Liver (tissue), 9 donors: ENCODE results near the gene DPAGT1. TPM values are rescaled to one million over a fixed set of nuclear protein-coding genes. Genes with fewer than 3 reads are reported as not detected.

Experiments used
- DNase-seq: peaks from one replicate; pipeline ENCODE4 v3.0.0-alpha.2; 2017; ENCODE audit warnings: low spot score
- H3K27ac ChIP-seq, 2 donors: one replicate each; pipeline ENCODE4 v1.7.0; 2013; ENCODE audit warnings: inconsistent platforms in 2 of 2, low read length in 2 of 2, control low read depth in 1 of 2, low read depth in 1 of 2, mild to moderate bottlenecking in 1 of 2
- H3K27me3 ChIP-seq, 4 donors: one replicate each; pipeline versions ENCODE4 v1.6.1 to v1.7.0; 2013; ENCODE audit warnings: low read length in 3 of 4, inconsistent platforms in 1 of 4, mild to moderate bottlenecking in 1 of 4, moderate library complexity in 1 of 4; ENCODE audit not compliant: control insufficient read depth in 4 of 4, insufficient read depth in 4 of 4
- H3K36me3 ChIP-seq, 4 donors: one replicate each; pipeline versions ENCODE4 v1.6.1 to v1.7.0; 2013; ENCODE audit warnings: low read length in 3 of 4, mild to moderate bottlenecking in 3 of 4, low read depth in 1 of 4, moderate library complexity in 1 of 4; ENCODE audit not compliant: control insufficient read depth in 4 of 4, insufficient read depth in 3 of 4
- H3K4me1 ChIP-seq, 4 donors: one replicate each; pipeline versions ENCODE4 v1.6.1 to v1.7.0; 2013; ENCODE audit warnings: low read length in 3 of 4, mild to moderate bottlenecking in 3 of 4, moderate library complexity in 1 of 4; ENCODE audit not compliant: control insufficient read depth in 4 of 4, insufficient read depth in 4 of 4
- H3K4me3 ChIP-seq, 3 donors: one replicate each; pipeline versions ENCODE4 v1.6.1 to v1.7.0; 2013; ENCODE audit warnings: low read length in 3 of 3, control low read depth in 1 of 3, low read depth in 1 of 3, mild to moderate bottlenecking in 1 of 3
- H3K9ac ChIP-seq, 2 donors: one replicate each; pipeline ENCODE4 v1.7.0; 2013; ENCODE audit warnings: low read length in 2 of 2, mild to moderate bottlenecking in 2 of 2, moderate library complexity in 2 of 2, control low read depth in 1 of 2, low read depth in 1 of 2
- H3K9me3 ChIP-seq, 4 donors: one replicate each; pipeline versions ENCODE4 v1.6.1 to v1.7.0; 2013; ENCODE audit warnings: low read length in 3 of 4; ENCODE audit not compliant: control insufficient read depth in 4 of 4
- ATF3 ChIP-seq: IDR thresholded peaks from 2 replicates; pipeline ENCODE4 v1.6.1; 2016; ENCODE audit warnings: antibody characterized with exemption
- EGR1 ChIP-seq, 2 donors: IDR thresholded peaks; 2 replicates each; pipeline ENCODE4 v1.6.1; 2016 to 2018; ENCODE audit warnings: antibody characterized with exemption in 2 of 2, low read depth in 2 of 2
- FOXA1 ChIP-seq: IDR thresholded peaks from 2 replicates; pipeline ENCODE4 v1.6.1; 2016; ENCODE audit warnings: antibody characterized with exemption
- FOXA2 ChIP-seq: IDR thresholded peaks from 2 replicates; pipeline ENCODE4 v1.6.1; 2016; ENCODE audit warnings: antibody characterized with exemption
- GABPA ChIP-seq, 2 donors: IDR thresholded peaks in 1 of 2; conservative IDR thresholded peaks in 1 of 2; 2 replicates each; pipeline ENCODE4 v1.6.1; 2016; ENCODE audit warnings: antibody characterized with exemption in 2 of 2, mild to moderate bottlenecking in 1 of 2, moderate library complexity in 1 of 2
- HNF4G ChIP-seq: IDR thresholded peaks from 2 replicates; pipeline ENCODE4 v1.6.1; 2016; ENCODE audit warnings: antibody characterized with exemption
- JUND ChIP-seq, 2 donors: IDR thresholded peaks; 2 replicates each; pipeline ENCODE4 v1.6.1; 2016; ENCODE audit warnings: antibody characterized with exemption in 2 of 2
- MAX ChIP-seq: IDR thresholded peaks from 2 replicates; pipeline ENCODE4 v1.6.1; 2016; ENCODE audit warnings: antibody characterized with exemption
- RAD21 ChIP-seq, 2 donors: IDR thresholded peaks; 2 replicates each; pipeline ENCODE4 v1.6.1; 2016; ENCODE audit warnings: antibody characterized with exemption in 2 of 2, mild to moderate bottlenecking in 2 of 2
- SP1 ChIP-seq: IDR thresholded peaks from 2 replicates; pipeline ENCODE4 v1.6.1; 2018; ENCODE audit warnings: antibody characterized with exemption, mild to moderate bottlenecking
- TAF1 ChIP-seq: conservative IDR thresholded peaks from 2 replicates; pipeline ENCODE4 v1.6.1; 2016; ENCODE audit warnings: antibody characterized with exemption, mild to moderate bottlenecking
- YY1 ChIP-seq: IDR thresholded peaks from 2 replicates; pipeline ENCODE4 v1.6.1; 2016; ENCODE audit warnings: antibody characterized with exemption, mild to moderate bottlenecking
- WGBS: extraction: QIAGEN DNeasy Blood & Tissue Kit; methylation state at CpG from one replicate; pipeline ENCODE4 v1.1.7; 2013; 5-methylcytosine and 5-hydroxymethylcytosine counted together
- polyA plus RNA-seq, 2 donors: library from polyadenylated mRNA; stranded (reverse) in 1 of 2; unstranded in 1 of 2; fragments of 200-250 nt in 1 of 2; fragments of >200 nt in 1 of 2; fragmentation: Nextera tagmentation in 1 of 2; extraction: Ambion mirVana in 1 of 2; gene quantifications; one replicate each; pipeline versions ENCODE4 v1.2.1 to v1.2.3, GENCODE V29; 2013 to 2015
- total RNA-seq, 2 donors: library from RNA; depleted of rRNA; stranded (reverse); fragments of >200 nt; gene quantifications; one replicate each; pipeline ENCODE4 v1.2.3, GENCODE V29; 2014
- TF ChIP-seq, protein P1 (sequence below): fragments of 150-350 bp; IDR thresholded peaks from 2 replicates; pipeline ENCODE4 v1.5.1; 2017; ENCODE audit warnings: improper control_type of control experiment, low read depth, low read length; ENCODE audit not compliant: missing input control
- TF ChIP-seq, protein P2 (sequence below): IDR thresholded peaks from 2 replicates; pipeline ENCODE4 v1.6.1; 2016; ENCODE audit warnings: antibody characterized with exemption, mild to moderate bottlenecking
- TF ChIP-seq, protein P3 (sequence below): IDR thresholded peaks from 2 replicates; pipeline ENCODE4 v1.6.1; 2016; ENCODE audit warnings: antibody characterized with exemption
- donor health status: healthy.
- donor health status: healthy.
- donor health status: healthy.
- donor health status: healthy.
- donor health status: healthy.

DPAGT1 gene
- total and polyA plus RNA-seq, 4 donors: 12.8 to 48.0 (median 37.4) TPM

GRCh38 chr11:119093942-119094815 lies 7.5 kb downstream of the DPAGT1 start:
- Histone ChIP-seq H3K9ac (peak overlapping the region; percentile 70 to 75), H3K27me3 (no peaks in the 10 kb centered on the region), H3K9me3 (no peaks in the 10 kb centered on the region), H3K27ac (peak overlapping the region; percentile 80 to 89), H3K4me3 (peak overlapping the region; percentile 59 to 75 (median 71)), H3K4me1 (peaks cover 0 to 28% (median 15%) of the 10 kb centered on the region in 4 donors), H3K36me3 (peaks cover 5 to 23% (median 12%) of the 10 kb centered on the region in 4 donors)
- WGBS: 2% methylated on average over 81 of the region's 81 CpGs
- DNase-seq: peak; percentile 66
- TF ChIP-seq ATF3: no peak
- no peak for TF ChIP-seq FOXA1
- TF ChIP-seq, protein P1, sequence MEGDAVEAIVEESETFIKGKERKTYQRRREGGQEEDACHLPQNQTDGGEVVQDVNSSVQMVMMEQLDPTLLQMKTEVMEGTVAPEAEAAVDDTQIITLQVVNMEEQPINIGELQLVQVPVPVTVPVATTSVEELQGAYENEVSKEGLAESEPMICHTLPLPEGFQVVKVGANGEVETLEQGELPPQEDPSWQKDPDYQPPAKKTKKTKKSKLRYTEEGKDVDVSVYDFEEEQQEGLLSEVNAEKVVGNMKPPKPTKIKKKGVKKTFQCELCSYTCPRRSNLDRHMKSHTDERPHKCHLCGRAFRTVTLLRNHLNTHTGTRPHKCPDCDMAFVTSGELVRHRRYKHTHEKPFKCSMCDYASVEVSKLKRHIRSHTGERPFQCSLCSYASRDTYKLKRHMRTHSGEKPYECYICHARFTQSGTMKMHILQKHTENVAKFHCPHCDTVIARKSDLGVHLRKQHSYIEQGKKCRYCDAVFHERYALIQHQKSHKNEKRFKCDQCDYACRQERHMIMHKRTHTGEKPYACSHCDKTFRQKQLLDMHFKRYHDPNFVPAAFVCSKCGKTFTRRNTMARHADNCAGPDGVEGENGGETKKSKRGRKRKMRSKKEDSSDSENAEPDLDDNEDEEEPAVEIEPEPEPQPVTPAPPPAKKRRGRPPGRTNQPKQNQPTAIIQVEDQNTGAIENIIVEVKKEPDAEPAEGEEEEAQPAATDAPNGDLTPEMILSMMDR: no peak
- TF ChIP-seq FOXA2: no peak
- TF ChIP-seq, protein P2, sequence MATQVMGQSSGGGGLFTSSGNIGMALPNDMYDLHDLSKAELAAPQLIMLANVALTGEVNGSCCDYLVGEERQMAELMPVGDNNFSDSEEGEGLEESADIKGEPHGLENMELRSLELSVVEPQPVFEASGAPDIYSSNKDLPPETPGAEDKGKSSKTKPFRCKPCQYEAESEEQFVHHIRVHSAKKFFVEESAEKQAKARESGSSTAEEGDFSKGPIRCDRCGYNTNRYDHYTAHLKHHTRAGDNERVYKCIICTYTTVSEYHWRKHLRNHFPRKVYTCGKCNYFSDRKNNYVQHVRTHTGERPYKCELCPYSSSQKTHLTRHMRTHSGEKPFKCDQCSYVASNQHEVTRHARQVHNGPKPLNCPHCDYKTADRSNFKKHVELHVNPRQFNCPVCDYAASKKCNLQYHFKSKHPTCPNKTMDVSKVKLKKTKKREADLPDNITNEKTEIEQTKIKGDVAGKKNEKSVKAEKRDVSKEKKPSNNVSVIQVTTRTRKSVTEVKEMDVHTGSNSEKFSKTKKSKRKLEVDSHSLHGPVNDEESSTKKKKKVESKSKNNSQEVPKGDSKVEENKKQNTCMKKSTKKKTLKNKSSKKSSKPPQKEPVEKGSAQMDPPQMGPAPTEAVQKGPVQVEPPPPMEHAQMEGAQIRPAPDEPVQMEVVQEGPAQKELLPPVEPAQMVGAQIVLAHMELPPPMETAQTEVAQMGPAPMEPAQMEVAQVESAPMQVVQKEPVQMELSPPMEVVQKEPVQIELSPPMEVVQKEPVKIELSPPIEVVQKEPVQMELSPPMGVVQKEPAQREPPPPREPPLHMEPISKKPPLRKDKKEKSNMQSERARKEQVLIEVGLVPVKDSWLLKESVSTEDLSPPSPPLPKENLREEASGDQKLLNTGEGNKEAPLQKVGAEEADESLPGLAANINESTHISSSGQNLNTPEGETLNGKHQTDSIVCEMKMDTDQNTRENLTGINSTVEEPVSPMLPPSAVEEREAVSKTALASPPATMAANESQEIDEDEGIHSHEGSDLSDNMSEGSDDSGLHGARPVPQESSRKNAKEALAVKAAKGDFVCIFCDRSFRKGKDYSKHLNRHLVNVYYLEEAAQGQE: no peak
- TF ChIP-seq SP1: no peak
- no peak for TF ChIP-seq TAF1
- TF ChIP-seq HNF4G: no peak
- TF ChIP-seq, protein P3, sequence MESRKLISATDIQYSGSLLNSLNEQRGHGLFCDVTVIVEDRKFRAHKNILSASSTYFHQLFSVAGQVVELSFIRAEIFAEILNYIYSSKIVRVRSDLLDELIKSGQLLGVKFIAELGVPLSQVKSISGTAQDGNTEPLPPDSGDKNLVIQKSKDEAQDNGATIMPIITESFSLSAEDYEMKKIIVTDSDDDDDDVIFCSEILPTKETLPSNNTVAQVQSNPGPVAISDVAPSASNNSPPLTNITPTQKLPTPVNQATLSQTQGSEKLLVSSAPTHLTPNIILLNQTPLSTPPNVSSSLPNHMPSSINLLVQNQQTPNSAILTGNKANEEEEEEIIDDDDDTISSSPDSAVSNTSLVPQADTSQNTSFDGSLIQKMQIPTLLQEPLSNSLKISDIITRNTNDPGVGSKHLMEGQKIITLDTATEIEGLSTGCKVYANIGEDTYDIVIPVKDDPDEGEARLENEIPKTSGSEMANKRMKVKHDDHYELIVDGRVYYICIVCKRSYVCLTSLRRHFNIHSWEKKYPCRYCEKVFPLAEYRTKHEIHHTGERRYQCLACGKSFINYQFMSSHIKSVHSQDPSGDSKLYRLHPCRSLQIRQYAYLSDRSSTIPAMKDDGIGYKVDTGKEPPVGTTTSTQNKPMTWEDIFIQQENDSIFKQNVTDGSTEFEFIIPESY: no peak
- TF ChIP-seq GABPA (IDR thresholded peaks at IDR 0.05 in 1 of 2, conservative IDR thresholded peaks at IDR 0.05 in 1 of 2): no peak
- no peak for TF ChIP-seq MAX
- no peak for TF ChIP-seq RAD21 (IDR thresholded peaks at IDR 0.05)
- no peak for TF ChIP-seq JUND (IDR thresholded peaks at IDR 0.05)
- TF ChIP-seq EGR1 (IDR thresholded peaks at IDR 0.05; ENCODE audit: low read depth in 2 of 2): no peak
- TF ChIP-seq YY1: no peak
